ENCODE measurements around the gene IGSF8. TPM values are rescaled to one million over a fixed set of nuclear protein-coding genes. Genes with fewer than 3 reads are reported as not detected.

IGSF8 gene
- total and polyA plus RNA-seq, 2 donors (not counting 3 experiments of a cell fraction or from before 2014, with no cell fraction given) = 9.5 to 17.5 TPM

GRCh38 chr1:160115545-160116282 lies 17.3 kb upstream of the IGSF8 start, which contains the start of gene ATP1A2:
ATP1A2 (plus strand) TSS chr1:160115759; CDS start chr1:160115862, 103 bp downstream.
- no peaks in the 10 kb centered on the region for H3K36me3 ChIP-seq (ENCODE audit: control insufficient read depth in 2 of 2, extremely low read depth in 1 of 2, insufficient read depth in 2 of 2, low read length in 2 of 2)
- no peak within 1 kb of the TSS for H2AFZ ChIP-seq (ENCODE audit: low read depth, low read length)
- no peak within 1 kb of the TSS for H3K4me3 ChIP-seq (replicated peaks in 1 of 3; ENCODE audit: insufficient read depth in 1 of 3, low read depth in 1 of 3, low read length in 3 of 3)
- H4K20me1 ChIP-seq (replicated peaks; ENCODE audit: control insufficient read depth, extremely low read depth, insufficient read depth, low read length) = no peaks in the 10 kb centered on the region
- H3K4me2 ChIP-seq (ENCODE audit: insufficient read depth, low read length) = no peak within 1 kb of the TSS
- dilution Hi-C loops (cut with MboI; ENCODE audit: extremely low pct_ligation_motif_present, low sequenced_read_pairs) = no loop called here
- CTCF ChIA-PET = interaction anchor here (2.0 kb wide), 1 partner anchor 261 kb away, joined by 4 read pairs; no protein-coding TSS in a partner anchor
- no peaks in the 10 kb centered on the region for H3K79me2 ChIP-seq (ENCODE audit: control insufficient read depth, insufficient read depth, low read length)
- H3K4me1 ChIP-seq (ENCODE audit: control insufficient read depth, extremely low read depth, insufficient read depth, low read length) = no peaks in the 10 kb centered on the region
- peaks cover 21 to 24% of the 10 kb centered on the region in 2 experiments for H3K27me3 ChIP-seq (ENCODE audit: control insufficient read depth in 2 of 2, insufficient read depth in 2 of 2, low read length in 2 of 2)
- no peaks in the 10 kb centered on the region for H3K9me1 ChIP-seq (replicated peaks; ENCODE audit: control insufficient read depth, extremely low read depth, insufficient read depth, low read length)
- BruUV-seq (replicated peaks) = no TSS peak
- no peak within 1 kb of the TSS for H3K27ac ChIP-seq (ENCODE audit: insufficient read depth, low read depth, low read length)
- no peak for TF ChIP-seq MAX (IDR thresholded peaks at IDR 0.05; ENCODE audit: insufficient read depth, insufficient read length)
- TF ChIP-seq MYC (IDR thresholded peaks at IDR 0.05; ENCODE audit: low read depth, low read length) = no peak
- no peak for TF ChIP-seq JUN (IDR thresholded peaks at IDR 0.05; ENCODE audit: borderline replicate concordance, insufficient read depth, insufficient read length, low read depth)
- TF ChIP-seq FOS (IDR thresholded peaks at IDR 0.05; ENCODE audit: borderline replicate concordance, insufficient read depth, low read length) = no peak
- TF ChIP-seq POLR2A (IDR thresholded peaks at IDR 0.05; ENCODE audit: low read depth, low read length) = no peak
- TF ChIP-seq CTCF (IDR thresholded peaks at IDR 0.05; ENCODE audit: extremely low read depth in 1 of 2, insufficient read depth in 1 of 2, low read depth in 1 of 2, low read length in 2 of 2) = no peak
- TF ChIP-seq GATA2 (IDR thresholded peaks at IDR 0.05; ENCODE audit: insufficient read depth, insufficient read length, low read depth, low read length) = no peak
- no peak for TF ChIP-seq EZH2 (IDR thresholded peaks at IDR 0.05; ENCODE audit: borderline replicate concordance, low read depth, low read length, severe bottlenecking)
- no peak for TF ChIP-seq POLR2AphosphoS5 (IDR thresholded peaks at IDR 0.05; ENCODE audit: insufficient read depth, low read depth, low read length)
- intact Hi-C loops (cut with micrococcal nuclease) = no loop called here
- FAIRE-seq (no peak), DNase-seq (ENCODE audit: low read depth, low spot score) (no peak)
- H3K9ac ChIP-seq (replicated peaks; ENCODE audit: extremely low read depth, insufficient read depth, low read length) = no peak within 1 kb of the TSS
- POLR2A ChIA-PET = no interaction called here
- H3K9me3 ChIP-seq (replicated peaks; ENCODE audit: control insufficient read depth, insufficient read depth, low read length) = no peaks in the 10 kb centered on the region
